CD4-positive, alpha-beta T cell treated with Interleukin-2 at 100 ng/mL for 4 hours (primary cell): ENCODE data around the gene ETV6.

Experiments
- DNase-seq: peaks from one replicate; pipeline ENCODE4 v3.0.0-alpha.2; 2020; ENCODE audit warnings: low spot score

Gene ETV6

GRCh38 chr12:11859705-11860425 lies 210.4 kb downstream of the ETV6 start:
- DNase-seq: no peak

- no peak for DNase-seq
These were observed 211.8 kb downstream of the ETV6 start for GRCh38 chr12:11861155-11861863.

- no peak for DNase-seq
These were observed 212.6 kb downstream of the ETV6 start for GRCh38 chr12:11861864-11862600.

GRCh38 chr12:11862798-11863197 lies 213.3 kb downstream of the ETV6 start:
- DNase-seq: no peak

GRCh38 chr12:11863478-11863906 lies 214.0 kb downstream of the ETV6 start:
- DNase-seq: no peak

- DNase-seq: no peak
These were observed 214.5 kb downstream of the ETV6 start for GRCh38 chr12:11863988-11864387.

GRCh38 chr12:11865824-11866223 lies 216.3 kb downstream of the ETV6 start:
- DNase-seq: no peak

- no peak for DNase-seq
These were observed 218.6 kb downstream of the ETV6 start for GRCh38 chr12:11868027-11868426.

GRCh38 chr12:11869406-11869805 lies 219.9 kb downstream of the ETV6 start:
- DNase-seq: no peak

- DNase-seq: no peak
These were observed 220.6 kb downstream of the ETV6 start for GRCh38 chr12:11870041-11870451.

- no peak for DNase-seq
These were observed 222.6 kb downstream of the ETV6 start for GRCh38 chr12:11872055-11872454.

- DNase-seq: peak; percentile 24
These were observed 226.0 kb downstream of the ETV6 start for GRCh38 chr12:11875414-11875935.

- no peak for DNase-seq
These were observed 226.8 kb downstream of the ETV6 start for GRCh38 chr12:11876307-11876706.

- DNase-seq: no peak
These were observed 227.8 kb downstream of the ETV6 start for GRCh38 chr12:11877102-11877826.

- DNase-seq: no peak
These were observed 228.7 kb downstream of the ETV6 start for GRCh38 chr12:11877869-11878780.

- DNase-seq: no peak
These were observed 229.8 kb downstream of the ETV6 start for GRCh38 chr12:11879306-11879705.

- DNase-seq: no peak
These were observed 230.9 kb downstream of the ETV6 start for GRCh38 chr12:11880381-11880780.

GRCh38 chr12:11881835-11882234 lies 232.4 kb downstream of the ETV6 start:
- no peak for DNase-seq

- no peak for DNase-seq
These were observed 233.0 kb downstream of the ETV6 start for GRCh38 chr12:11882301-11883019.

- DNase-seq: no peak
These were observed 234.6 kb downstream of the ETV6 start for GRCh38 chr12:11884116-11884515.
